Type B pancreatic cell (in vitro differentiated cells): ENCODE data around the gene NF2. TPM values are rescaled to one million over a fixed set of nuclear protein-coding genes. Genes with fewer than 3 reads are reported as not detected.

Experiments used
- DNase-seq: peaks from one replicate; pipeline ENCODE4 v3.0.0; 2021; ENCODE audit warnings: mixed read lengths; ENCODE audit not compliant: unreplicated experiment; ENCODE audit errors: extremely low spot score
- H3K27ac Mint-ChIP-seq: 2 replicates; pipeline ENCODE4 v1.8.0; 2021; ENCODE audit warnings: mild to moderate bottlenecking, mixed read lengths
- H3K27me3 Mint-ChIP-seq: 2 replicates; pipeline ENCODE4 v1.8.0; 2021; ENCODE audit warnings: mixed read lengths
- H3K36me3 Mint-ChIP-seq: 2 replicates; pipeline ENCODE4 v1.8.0; 2021; ENCODE audit warnings: mixed read lengths
- H3K4me1 Mint-ChIP-seq: one replicate; pipeline ENCODE4 v1.8.0; 2021; ENCODE audit warnings: mixed read lengths; ENCODE audit not compliant: unreplicated experiment
- H3K4me3 Mint-ChIP-seq: 2 replicates; pipeline ENCODE4 v1.8.0; 2021; ENCODE audit warnings: mild to moderate bottlenecking, mixed read lengths
- H3K9me3 Mint-ChIP-seq: 2 replicates; pipeline ENCODE4 v1.8.0; 2021; ENCODE audit warnings: mixed read lengths
- CTCF ChIP-seq: fragments of 200-600 bp; sonication (generic); conservative IDR thresholded peaks from 2 replicates; pipeline ENCODE4 v1.5.0; 2021; ENCODE audit warnings: antibody characterized with exemption, mild to moderate bottlenecking
- total RNA-seq: library from RNA; stranded (reverse); gene quantifications from 2 replicates; pipeline ENCODE4 v1.2.1, GENCODE V29; 2021; ENCODE audit warnings: low replicate concordance

NF2 gene
- total RNA-seq, 1 donor from 2014 or later, result 45.6 TPM

- no peaks in the 10 kb centered on the region for H3K27me3 Mint-ChIP-seq
- no peak for DNase-seq
- H3K4me1 Mint-ChIP-seq, result peaks cover 4% of the 10 kb centered on the region
- H3K27ac Mint-ChIP-seq, result no peak overlapping the region
- H3K4me3 Mint-ChIP-seq, result no peak overlapping the region
- no peaks in the 10 kb centered on the region for H3K36me3 Mint-ChIP-seq
- TF ChIP-seq CTCF, result no peak
- H3K9me3 Mint-ChIP-seq, result no peaks in the 10 kb centered on the region
Measured at GRCh38 chr22:29734838-29735237, 131.4 kb downstream of the NF2 start.

GRCh38 chr22:29735416-29735815, 132.0 kb downstream of the NF2 start:
- no peaks in the 10 kb centered on the region for H3K27me3 Mint-ChIP-seq
- no peak for TF ChIP-seq CTCF
- no peaks in the 10 kb centered on the region for H3K36me3 Mint-ChIP-seq
- peaks cover 4% of the 10 kb centered on the region for H3K4me1 Mint-ChIP-seq
- no peak for DNase-seq
- H3K4me3 Mint-ChIP-seq, result no peak overlapping the region
- no peak overlapping the region for H3K27ac Mint-ChIP-seq
- H3K9me3 Mint-ChIP-seq, result no peaks in the 10 kb centered on the region

- no peaks in the 10 kb centered on the region for H3K27me3 Mint-ChIP-seq
- TF ChIP-seq CTCF, result no peak
- no peak overlapping the region for H3K4me3 Mint-ChIP-seq
- H3K27ac Mint-ChIP-seq, result no peak overlapping the region
- no peak for DNase-seq
- H3K36me3 Mint-ChIP-seq, result no peaks in the 10 kb centered on the region
- H3K4me1 Mint-ChIP-seq, result peaks cover 4% of the 10 kb centered on the region
- no peaks in the 10 kb centered on the region for H3K9me3 Mint-ChIP-seq
Measured at GRCh38 chr22:29737251-29738117, 134.1 kb downstream of the NF2 start.

GRCh38 chr22:29738118-29738815, 134.8 kb downstream of the NF2 start:
- Mint-ChIP-seq H3K4me1 (peaks cover 4% of the 10 kb centered on the region), H3K36me3 (no peaks in the 10 kb centered on the region), H3K27me3 (no peaks in the 10 kb centered on the region), H3K27ac (no peak overlapping the region), H3K9me3 (no peaks in the 10 kb centered on the region), H3K4me3 (no peak overlapping the region)
- no peak for TF ChIP-seq CTCF
- no peak for DNase-seq

- no peak for DNase-seq
- H3K36me3 Mint-ChIP-seq, result no peaks in the 10 kb centered on the region
- no peaks in the 10 kb centered on the region for H3K9me3 Mint-ChIP-seq
- no peak for TF ChIP-seq CTCF
- H3K27ac Mint-ChIP-seq, result no peak overlapping the region
- no peaks in the 10 kb centered on the region for H3K27me3 Mint-ChIP-seq
- no peak overlapping the region for H3K4me3 Mint-ChIP-seq
- no peaks in the 10 kb centered on the region for H3K4me1 Mint-ChIP-seq
Measured at GRCh38 chr22:29739346-29739875, 136.0 kb downstream of the NF2 start.
